Measurements from ENCODE around the gene ADGRL4.
"Not testable (repeated sequence)": the region's sequence is repeated elsewhere in the genome, so short reads cannot be mapped to it uniquely, and the experiment has no call there.

The ADGRL4 gene

GRCh38 chr1:78919150-78919549 lies 87.4 kb downstream of the ADGRL4 start:
- no peak for DNase-seq
- intact Hi-C loops (cut with DNase I) = no loop called here

- no peak for DNase-seq
- intact Hi-C loops (cut with DNase I) = no loop called here
These were observed 88.4 kb downstream of the ADGRL4 start for GRCh38 chr1:78918157-78918556.

GRCh38 chr1:78916986-78917385 lies 89.5 kb downstream of the ADGRL4 start:
- no peak for DNase-seq
- intact Hi-C loops (cut with DNase I) = no loop called here

- DNase-seq = no peak
- intact Hi-C loops (cut with DNase I) = no loop called here
These were observed 92.6 kb downstream of the ADGRL4 start for GRCh38 chr1:78913950-78914349.

- intact Hi-C loops (cut with DNase I) = no loop called here
- no peak for DNase-seq
These were observed 94.3 kb downstream of the ADGRL4 start for GRCh38 chr1:78911956-78912880.

GRCh38 chr1:78902641-78903040 lies 103.9 kb downstream of the ADGRL4 start:
- intact Hi-C loops (cut with DNase I) = no loop called here
- no peak for DNase-seq

GRCh38 chr1:78894811-78895210 lies 111.7 kb downstream of the ADGRL4 start:
- no peak for DNase-seq
- intact Hi-C loops (cut with DNase I) = loop anchor here (10.0 kb wide), 1 partner anchor 670 kb away; no protein-coding TSS in a partner anchor

- intact Hi-C loops (cut with DNase I) = loop anchor here (10.0 kb wide), 1 partner anchor 668 kb away; no protein-coding TSS in a partner anchor
- DNase-seq = no peak
These were observed 114.2 kb downstream of the ADGRL4 start for GRCh38 chr1:78892260-78892840.

GRCh38 chr1:78887458-78887857 lies 119.1 kb downstream of the ADGRL4 start:
- no peak for DNase-seq
- intact Hi-C loops (cut with DNase I) = no loop called here

GRCh38 chr1:78884685-78885452 lies 121.7 kb downstream of the ADGRL4 start:
- intact Hi-C loops (cut with DNase I) = no loop called here
- no peak for DNase-seq

GRCh38 chr1:78880223-78880622 lies 126.3 kb downstream of the ADGRL4 start:
- no peak for DNase-seq
- intact Hi-C loops (cut with DNase I) = no loop called here

- intact Hi-C loops (cut with DNase I); DNase-seq: not testable (repeated sequence)
These were observed 130.5 kb downstream of the ADGRL4 start for GRCh38 chr1:78875986-78876385.

- DNase-seq; intact Hi-C loops (cut with DNase I): not testable (repeated sequence)
These were observed 133.7 kb downstream of the ADGRL4 start for GRCh38 chr1:78872801-78873200.

GRCh38 chr1:78871249-78871648 lies 135.3 kb downstream of the ADGRL4 start:
- intact Hi-C loops (cut with DNase I) = no loop called here
- no peak for DNase-seq

GRCh38 chr1:78869136-78869535 lies 137.4 kb downstream of the ADGRL4 start:
- intact Hi-C loops (cut with DNase I) = no loop called here
- DNase-seq = no peak

- intact Hi-C loops (cut with DNase I) = no loop called here
- no peak for DNase-seq
These were observed 142.4 kb downstream of the ADGRL4 start for GRCh38 chr1:78864175-78864574.

- no peak for DNase-seq
- intact Hi-C loops (cut with DNase I) = no loop called here
These were observed 150.4 kb downstream of the ADGRL4 start for GRCh38 chr1:78856096-78856495.

GRCh38 chr1:78855258-78855657 lies 151.3 kb downstream of the ADGRL4 start:
- no peak for DNase-seq
- intact Hi-C loops (cut with DNase I) = no loop called here

GRCh38 chr1:78854556-78854955 lies 152.0 kb downstream of the ADGRL4 start:
- intact Hi-C loops (cut with DNase I) = no loop called here
- no peak for DNase-seq

- intact Hi-C loops (cut with DNase I) = loop anchor here (5.0 kb wide), 1 partner anchor 509 kb away; no protein-coding TSS in a partner anchor
- DNase-seq = no peak
These were observed 163.0 kb downstream of the ADGRL4 start for GRCh38 chr1:78843546-78843945.

GRCh38 chr1:78843111-78843510 lies 163.4 kb downstream of the ADGRL4 start:
- intact Hi-C loops (cut with DNase I) = loop anchor here (5.0 kb wide), 1 partner anchor 509 kb away; no protein-coding TSS in a partner anchor
- DNase-seq = no peak

Measured in posterior cingulate gyrus (tissue), 11 donors.